Activated CD8-positive, alpha-beta memory T cell treated with anti-CD3 and anti-CD28 coated beads for 36 hours (primary cell): ENCODE results near the gene CALML3. TPM values are rescaled to one million over a fixed set of nuclear protein-coding genes. Genes with fewer than 3 reads are reported as not detected.
"Not testable (repeated sequence)": the region's sequence is repeated elsewhere in the genome, so short reads cannot be mapped to it uniquely, and the experiment has no call there.

ENCODE experiments used
- CTCF ChIA-PET: fragments of 350-600 bp; sonication (Branson Sonifier 250); formaldehyde crosslinking; loops from one replicate; lab custom pipeline; 2021; ENCODE audit warnings: antibody characterized with exemption; lab: Charles Lee
- POLR2A ChIA-PET: fragments of 350-600 bp; sonication (Branson Sonifier 250); formaldehyde crosslinking; loops from one replicate; lab custom pipeline; 2021; ENCODE audit warnings: antibody characterized with exemption; lab: Charles Lee
- total RNA-seq, 2 experiments: library from RNA; stranded (reverse); gene quantifications; one replicate each; pipeline ENCODE4 v1.2.3, GENCODE V29; 2021

Gene CALML3
- total RNA-seq, 2 experiments from 2014 or later: not detected

- ChIA-PET CTCF (no interaction called here), POLR2A (no interaction called here)
Observed at GRCh38 chr10:5550250-5550545, 25.4 kb downstream of the CALML3 start.

- ChIA-PET POLR2A (no interaction called here), CTCF (interaction anchor here (0.6 kb wide), 1 partner anchor 87 kb away, joined by 4 read pairs; no protein-coding TSS in a partner anchor)
Observed at GRCh38 chr10:5550621-5551530, 26.1 kb downstream of the CALML3 start.

- POLR2A ChIA-PET: no interaction called here
- CTCF ChIA-PET: interaction anchor here (0.6 kb wide), 1 partner anchor 86 kb away, joined by 4 read pairs; no protein-coding TSS in a partner anchor
Observed at GRCh38 chr10:5551531-5552375, 27.0 kb downstream of the CALML3 start.

- ChIA-PET CTCF (interaction anchor here (0.7 kb wide), 1 partner anchor 201 kb away, joined by 3 read pairs; no protein-coding TSS in a partner anchor), POLR2A (no interaction called here)
Observed at GRCh38 chr10:5552376-5553321, 27.9 kb downstream of the CALML3 start.

- POLR2A ChIA-PET: no interaction called here
- CTCF ChIA-PET: interaction anchor here (0.7 kb wide), 1 partner anchor 202 kb away, joined by 3 read pairs; no protein-coding TSS in a partner anchor
Observed at GRCh38 chr10:5553400-5554170, 28.8 kb downstream of the CALML3 start.

- CTCF ChIA-PET: no interaction called here
- POLR2A ChIA-PET: no interaction called here
Observed at GRCh38 chr10:5555021-5555510, 30.3 kb downstream of the CALML3 start.

GRCh38 chr10:5555881-5556280 lies 31.1 kb downstream of the CALML3 start:
- ChIA-PET POLR2A (no interaction called here), CTCF (no interaction called here)

- ChIA-PET CTCF (no interaction called here), POLR2A (no interaction called here)
Observed at GRCh38 chr10:5556576-5556975, 31.8 kb downstream of the CALML3 start.

GRCh38 chr10:5557040-5557721 lies 32.4 kb downstream of the CALML3 start:
- ChIA-PET POLR2A (no interaction called here), CTCF (no interaction called here)

GRCh38 chr10:5557799-5558771 lies 33.3 kb downstream of the CALML3 start:
- CTCF ChIA-PET: no interaction called here

GRCh38 chr10:5559022-5559421 lies 34.3 kb downstream of the CALML3 start:
- CTCF ChIA-PET, POLR2A ChIA-PET: not testable (repeated sequence)

More at GRCh38 chr10:5557799-5558771, 33.3 kb downstream of the CALML3 start:
- POLR2A ChIA-PET: no interaction called here

GRCh38 chr10:5559642-5560141 lies 34.9 kb downstream of the CALML3 start:
- POLR2A ChIA-PET: no interaction called here
- CTCF ChIA-PET: no interaction called here

- ChIA-PET CTCF (no interaction called here), POLR2A (no interaction called here)
Observed at GRCh38 chr10:5560142-5560816, 35.5 kb downstream of the CALML3 start.

- POLR2A ChIA-PET: no interaction called here
- CTCF ChIA-PET: no interaction called here
Observed at GRCh38 chr10:5560817-5561703, 36.3 kb downstream of the CALML3 start.
